Measurements from ENCODE around the gene ULK1. TPM values are rescaled to one million over a fixed set of nuclear protein-coding genes. Genes with fewer than 3 reads are reported as not detected.

The ULK1 gene
- total and polyA plus RNA-seq, 3 experiments from 2014 or later, result 0.98 to 22.8 (median 18.7) TPM

Other genes with a start within 250 kb of the ULK1 start
- gene SFSWAP, start 183.5 kb upstream of the ULK1 start, total RNA-seq, result 10 to 100 TPM; 63.3 to 65.2 TPM
- gene SFSWAP, start 183.5 kb upstream of the ULK1 start, polyA plus RNA-seq, result 22.6 TPM
- under 1 TPM in 1 of 2 experiments, not detected in 1; 0.29 TPM for gene MMP17, start 66.2 kb upstream of the ULK1 start, total RNA-seq
- gene MMP17, start 66.2 kb upstream of the ULK1 start, polyA plus RNA-seq, result not detected
- gene PUS1, start 34.7 kb downstream of the ULK1 start, total RNA-seq, result 100 to 1,000 TPM; 101 to 107 TPM
- 25.0 TPM for gene PUS1, start 34.7 kb downstream of the ULK1 start, polyA plus RNA-seq
- gene EP400, start 55.3 kb downstream of the ULK1 start, total RNA-seq, result 10 to 100 TPM; 47.9 to 48.8 TPM
- gene EP400, start 55.3 kb downstream of the ULK1 start, polyA plus RNA-seq, result 4.3 TPM
- gene DDX51, start 249.7 kb downstream of the ULK1 start, total RNA-seq, result 10 to 100 TPM; 35.2 to 36.4 TPM
- 14.1 TPM for gene DDX51, start 249.7 kb downstream of the ULK1 start, polyA plus RNA-seq
- 10 to 100 TPM; 55.7 to 56.0 TPM for gene NOC4L, start 249.8 kb downstream of the ULK1 start, total RNA-seq
- 25.1 TPM for gene NOC4L, start 249.8 kb downstream of the ULK1 start, polyA plus RNA-seq